Measurements from ENCODE around the gene TRIM32.

Gene TRIM32

DNA sequence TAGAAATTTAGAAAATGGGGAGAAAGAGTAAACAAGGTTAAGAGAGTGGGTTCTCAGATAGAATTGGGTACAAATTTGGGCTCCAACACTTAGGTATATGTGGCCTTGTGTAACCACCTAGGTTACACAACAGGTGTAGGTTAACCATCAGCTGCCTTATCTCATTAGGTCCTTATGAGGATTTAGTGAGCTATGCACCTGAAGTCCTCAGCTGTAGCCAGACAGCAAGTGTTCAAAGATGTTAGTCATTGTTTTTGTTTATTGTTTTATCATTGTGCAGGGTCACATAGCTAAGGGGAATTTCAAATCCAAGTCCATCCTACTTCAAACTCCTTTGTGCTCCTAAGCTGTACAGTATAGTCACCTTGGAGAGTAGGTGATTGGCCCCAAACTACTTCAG is 970 bp upstream of the TRIM32 start:
- TF ChIP-seq RARB (CRISPR knock-in tag; IDR thresholded peaks at IDR 0.05) (no peak), TOX (CRISPR knock-in tag; IDR thresholded peaks at IDR 0.05; ENCODE audit: borderline replicate concordance) (no peak), CSRNP3 (CRISPR knock-in tag; IDR thresholded peaks at IDR 0.05) (no peak), TSHZ2 (CRISPR knock-in tag; IDR thresholded peaks at IDR 0.05) (no peak), ESRRG (CRISPR knock-in tag; IDR thresholded peaks at IDR 0.05) (no peak), ARNTL (CRISPR knock-in tag; IDR thresholded peaks at IDR 0.05; ENCODE audit: borderline replicate concordance, low read depth) (no peak), ISL1 (CRISPR knock-in tag; IDR thresholded peaks at IDR 0.05) (no peak), TCF4 (CRISPR knock-in tag; IDR thresholded peaks at IDR 0.05; ENCODE audit: borderline replicate concordance) (no peak), ZNF565 (CRISPR knock-in tag; conservative IDR thresholded peaks at IDR 0.05; ENCODE audit: low read depth) (no peak), ZFP30 (CRISPR knock-in tag; IDR thresholded peaks at IDR 0.05) (no peak), GLIS3 (CRISPR knock-in tag; IDR thresholded peaks at IDR 0.05) (no peak), OSR1 (CRISPR knock-in tag; IDR thresholded peaks at IDR 0.05) (no peak), ZNF70 (CRISPR knock-in tag; IDR thresholded peaks at IDR 0.05) (no peak), PPARA (CRISPR knock-in tag; IDR thresholded peaks at IDR 0.05; ENCODE audit: borderline replicate concordance) (no peak), POU6F1 (CRISPR knock-in tag; IDR thresholded peaks at IDR 0.05; ENCODE audit: borderline replicate concordance, low read depth) (no peak), ZFP3 (CRISPR knock-in tag; IDR thresholded peaks at IDR 0.05) (no peak), ZC3H10 (CRISPR knock-in tag; IDR thresholded peaks at IDR 0.05) (no peak), SNAI2 (CRISPR knock-in tag; IDR thresholded peaks at IDR 0.05) (no peak)
- ATAC-seq, result no peak; the same call in 2 of the 3 replicates

- no peak for TF ChIP-seq TSHZ2 (CRISPR knock-in tag; IDR thresholded peaks at IDR 0.05)
- TF ChIP-seq SNAI2 (CRISPR knock-in tag; IDR thresholded peaks at IDR 0.05), result no peak
- TF ChIP-seq ZFP30 (CRISPR knock-in tag; IDR thresholded peaks at IDR 0.05), result no peak
- no peak for TF ChIP-seq ISL1 (CRISPR knock-in tag; IDR thresholded peaks at IDR 0.05)
- TF ChIP-seq, protein P1, sequence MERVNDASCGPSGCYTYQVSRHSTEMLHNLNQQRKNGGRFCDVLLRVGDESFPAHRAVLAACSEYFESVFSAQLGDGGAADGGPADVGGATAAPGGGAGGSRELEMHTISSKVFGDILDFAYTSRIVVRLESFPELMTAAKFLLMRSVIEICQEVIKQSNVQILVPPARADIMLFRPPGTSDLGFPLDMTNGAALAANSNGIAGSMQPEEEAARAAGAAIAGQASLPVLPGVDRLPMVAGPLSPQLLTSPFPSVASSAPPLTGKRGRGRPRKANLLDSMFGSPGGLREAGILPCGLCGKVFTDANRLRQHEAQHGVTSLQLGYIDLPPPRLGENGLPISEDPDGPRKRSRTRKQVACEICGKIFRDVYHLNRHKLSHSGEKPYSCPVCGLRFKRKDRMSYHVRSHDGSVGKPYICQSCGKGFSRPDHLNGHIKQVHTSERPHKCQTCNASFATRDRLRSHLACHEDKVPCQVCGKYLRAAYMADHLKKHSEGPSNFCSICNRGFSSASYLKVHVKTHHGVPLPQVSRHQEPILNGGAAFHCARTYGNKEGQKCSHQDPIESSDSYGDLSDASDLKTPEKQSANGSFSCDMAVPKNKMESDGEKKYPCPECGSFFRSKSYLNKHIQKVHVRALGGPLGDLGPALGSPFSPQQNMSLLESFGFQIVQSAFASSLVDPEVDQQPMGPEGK (CRISPR knock-in tag; IDR thresholded peaks at IDR 0.05; ENCODE audit: borderline replicate concordance), result no peak
- no peak for TF ChIP-seq ZNF565 (CRISPR knock-in tag; conservative IDR thresholded peaks at IDR 0.05; ENCODE audit: low read depth)
- TF ChIP-seq OSR1 (CRISPR knock-in tag; IDR thresholded peaks at IDR 0.05), result no peak
- TF ChIP-seq ZNF8 (CRISPR knock-in tag; IDR thresholded peaks at IDR 0.05), result no peak
- no peak for TF ChIP-seq POU6F1 (CRISPR knock-in tag; IDR thresholded peaks at IDR 0.05; ENCODE audit: borderline replicate concordance, low read depth)
- TF ChIP-seq CSDC2 (CRISPR knock-in tag; IDR thresholded peaks at IDR 0.05), result no peak
- TF ChIP-seq BACH2 (CRISPR knock-in tag; IDR thresholded peaks at IDR 0.05; ENCODE audit: borderline replicate concordance), result no peak
- no peak for TF ChIP-seq GLIS3 (CRISPR knock-in tag; IDR thresholded peaks at IDR 0.05)
- TF ChIP-seq ARNTL (CRISPR knock-in tag; IDR thresholded peaks at IDR 0.05; ENCODE audit: borderline replicate concordance, low read depth), result no peak
- no peak for TF ChIP-seq ZNF70 (CRISPR knock-in tag; IDR thresholded peaks at IDR 0.05)
- no peak for TF ChIP-seq PPARA (CRISPR knock-in tag; IDR thresholded peaks at IDR 0.05; ENCODE audit: borderline replicate concordance)
- no peak for TF ChIP-seq ZFP3 (CRISPR knock-in tag; IDR thresholded peaks at IDR 0.05)
- TF ChIP-seq TCF4 (CRISPR knock-in tag; IDR thresholded peaks at IDR 0.05; ENCODE audit: borderline replicate concordance), result no peak
- peak; percentile 67 for ATAC-seq
Measured at GRCh38 chr9:116686693-116687073, 422 bp upstream of the TRIM32 start.

Measured in SK-N-SH treated with all-trans-retinoic acid at 6 μM for 48 hours (cell line).